GM21381 (cell line): ENCODE results near the gene MYO5B.

Source experiments
- ATAC-seq: cut with Tn5 transposase; IDR thresholded peaks from one replicate; pipeline ENCODE4 v1.9.1; 2021; ENCODE audit warnings: mild to moderate bottlenecking, moderate library complexity; ENCODE audit not compliant: unreplicated experiment

The MYO5B gene

GRCh38 chr18:49859725-49860124, 335.2 kb downstream of the MYO5B start:
- ATAC-seq, result no peak

DNA sequence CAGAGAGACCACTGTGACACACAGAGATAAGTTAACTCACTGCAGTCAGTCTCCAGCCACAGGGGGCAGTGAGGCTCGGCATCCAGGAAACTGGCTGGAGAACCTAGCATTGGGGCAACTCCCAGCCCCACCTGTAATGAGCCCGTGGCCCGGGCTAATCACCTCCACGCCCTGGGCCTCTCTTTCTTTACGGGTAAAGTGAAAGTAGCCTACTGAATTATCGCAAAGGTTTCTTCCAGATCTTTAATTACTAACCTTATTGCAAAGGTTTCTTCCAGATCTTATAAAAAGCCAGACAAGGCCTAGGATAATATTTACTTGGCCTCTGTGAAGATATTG, 336.0 kb downstream of the MYO5B start:
- ATAC-seq, result no peak

DNA sequence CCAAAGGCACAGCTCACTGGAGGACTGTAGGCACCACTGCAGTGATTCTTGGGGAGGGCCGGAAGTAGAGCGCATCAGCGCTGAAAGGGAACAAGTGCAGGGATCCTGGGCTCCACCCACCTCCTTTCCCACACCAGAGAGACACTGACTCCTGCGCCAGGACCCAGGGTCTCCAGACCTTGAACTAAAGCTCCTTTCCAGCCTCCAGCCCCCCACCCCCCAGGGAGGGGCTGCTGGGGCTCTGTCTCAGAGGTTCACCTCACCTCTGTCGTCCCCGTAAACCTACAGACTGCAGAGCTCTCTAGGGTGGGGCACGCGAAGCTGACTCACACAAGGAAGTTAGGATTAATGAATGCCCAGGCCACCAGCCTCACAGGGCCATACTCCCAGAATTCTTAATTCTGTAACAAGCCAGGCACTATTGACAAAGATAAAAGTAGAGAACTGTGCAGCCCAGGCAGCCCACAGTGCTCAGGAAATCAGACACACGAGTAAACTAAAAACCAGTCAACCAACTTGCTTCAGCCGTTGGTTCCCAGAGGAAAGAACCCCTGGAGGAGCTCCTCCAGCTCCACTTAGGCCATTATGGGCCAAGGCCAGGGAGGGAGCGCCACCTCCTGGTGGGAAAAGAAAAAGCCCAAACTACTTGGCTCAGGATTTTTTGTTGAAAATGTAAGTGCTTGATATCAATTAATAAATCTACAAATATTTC, 336.5 kb downstream of the MYO5B start:
- ATAC-seq, result no peak

DNA sequence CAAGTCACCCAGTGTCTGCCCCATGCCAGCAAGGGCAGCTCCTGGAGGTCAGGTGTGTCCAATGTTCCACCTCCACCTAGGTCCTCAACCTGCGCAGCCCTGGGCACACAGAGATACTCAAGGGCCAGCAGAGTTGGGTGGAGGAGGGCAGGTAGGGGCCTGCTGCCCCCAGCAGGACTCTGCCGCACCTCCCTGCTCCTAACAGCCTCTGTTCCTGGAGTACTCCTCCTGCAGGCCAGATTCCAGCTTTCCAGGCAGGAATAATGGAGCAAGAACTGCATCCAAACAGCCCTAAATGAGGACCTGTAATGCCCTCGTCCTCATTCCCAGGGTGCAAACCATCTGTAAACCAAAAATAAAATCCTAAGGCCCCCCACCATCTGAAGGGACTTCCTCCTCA, 337.2 kb downstream of the MYO5B start:
- no peak for ATAC-seq

GRCh38 chr18:49856496-49856895, 338.5 kb downstream of the MYO5B start:
- no peak for ATAC-seq

- no peak for ATAC-seq
These were observed 339.1 kb downstream of the MYO5B start for GRCh38 chr18:49855711-49856415.

DNA sequence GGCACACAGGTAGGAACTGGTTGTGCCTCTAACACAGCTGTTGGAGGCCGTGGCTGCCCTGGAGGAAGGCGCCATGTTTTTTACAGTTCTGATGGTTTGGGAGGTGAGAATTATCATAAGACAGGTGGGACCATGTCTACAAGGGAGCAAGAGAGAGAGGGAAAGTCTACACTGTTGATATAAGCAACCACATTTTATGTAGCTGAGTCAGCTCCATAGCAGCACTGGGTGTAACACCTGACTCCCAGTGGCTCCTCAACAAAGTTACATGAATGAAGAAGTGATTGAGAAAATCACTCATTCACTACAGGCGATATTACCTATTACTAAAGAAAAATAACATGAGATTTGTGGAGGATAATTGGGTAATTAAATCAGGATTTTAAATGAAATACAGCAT, 340.3 kb downstream of the MYO5B start:
- no peak for ATAC-seq

DNA sequence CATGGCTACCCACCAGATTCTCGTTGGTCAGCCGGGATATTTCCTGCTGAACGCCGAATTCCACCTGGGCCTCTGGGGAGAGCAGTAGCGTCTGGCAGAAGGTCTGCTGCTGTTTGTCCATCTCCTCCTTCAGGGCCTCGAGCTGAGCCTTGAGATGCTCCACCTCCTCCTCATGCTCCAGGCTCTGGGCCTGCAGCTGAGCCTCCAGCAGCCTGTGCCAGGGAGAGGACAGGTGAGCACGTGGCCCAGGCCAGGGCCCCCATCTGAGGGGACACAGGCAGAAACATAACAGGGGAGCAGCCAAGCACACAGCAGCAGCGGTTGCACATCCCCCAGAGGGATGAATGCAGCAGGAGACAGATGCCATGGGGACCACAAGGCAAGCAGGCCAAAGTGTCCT, 341.5 kb downstream of the MYO5B start:
- ATAC-seq, result no peak

DNA sequence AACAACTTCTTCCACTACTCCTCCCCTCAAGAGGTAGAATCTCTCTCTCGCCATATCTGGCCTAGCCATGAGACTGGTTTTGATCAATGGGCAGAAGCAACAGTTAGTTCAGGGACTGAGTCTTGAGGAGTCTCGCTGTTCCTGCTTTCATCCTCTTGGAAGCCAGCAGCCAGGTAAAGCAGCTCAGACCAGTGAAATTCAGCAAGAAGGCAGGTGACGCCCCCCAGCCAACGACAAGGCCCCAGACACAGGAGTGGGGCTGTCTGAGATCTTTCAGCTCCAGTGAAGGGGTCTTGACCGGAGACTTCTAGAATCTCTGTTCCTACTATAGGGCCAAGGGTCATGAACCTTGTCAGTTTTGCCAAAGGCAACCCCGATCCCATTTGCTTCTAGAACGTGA, 341.9 kb downstream of the MYO5B start:
- no peak for ATAC-seq

GRCh38 chr18:49851624-49852023, 343.3 kb downstream of the MYO5B start:
- ATAC-seq, result no peak

- no peak for ATAC-seq
These were observed 344.3 kb downstream of the MYO5B start for GRCh38 chr18:49850636-49851035.

DNA sequence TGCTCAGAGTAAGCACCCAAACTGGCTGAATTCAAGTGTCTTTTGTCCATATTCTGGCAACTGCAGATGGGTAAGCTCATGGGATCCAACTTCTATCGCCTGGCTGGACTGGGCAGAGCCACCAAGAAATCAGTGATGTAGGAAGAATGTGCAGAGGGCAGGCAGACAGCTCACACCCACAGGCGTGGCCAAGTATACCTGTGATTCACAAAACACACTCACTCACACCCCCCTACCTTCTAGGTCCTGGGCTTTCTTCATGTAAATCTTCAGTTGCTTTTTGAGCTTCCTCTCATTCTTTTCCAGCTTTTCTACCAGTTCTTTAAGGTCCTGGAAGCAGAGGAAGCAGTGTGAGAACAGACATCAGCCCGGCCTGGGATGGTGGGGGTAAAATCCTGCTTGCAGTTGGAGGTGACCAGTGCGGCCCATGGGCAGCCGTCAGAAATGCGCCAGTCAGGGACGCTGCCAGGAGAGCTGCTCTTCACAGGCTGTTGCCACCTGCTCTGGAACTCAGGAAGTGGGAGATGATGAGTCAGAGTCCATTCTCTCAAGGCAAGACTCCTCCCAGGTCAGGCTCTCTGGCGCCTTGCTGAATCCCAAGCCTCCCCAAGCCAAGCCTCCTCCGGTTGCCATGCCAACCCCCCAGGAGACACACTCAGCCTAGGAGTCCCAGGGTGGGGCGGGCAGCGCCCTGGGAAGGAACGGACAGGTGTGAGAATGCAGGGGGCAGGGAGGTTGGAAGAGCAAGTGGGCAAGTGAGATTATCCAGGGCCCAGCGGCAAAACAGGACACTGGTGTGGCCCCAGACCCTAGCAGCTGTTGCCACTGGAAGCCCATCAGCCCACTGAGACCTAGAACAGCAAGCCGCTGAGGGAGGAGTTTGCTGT, 345.4 kb downstream of the MYO5B start:
- ATAC-seq, result no peak

GRCh38 chr18:49848115-49848514, 346.8 kb downstream of the MYO5B start:
- ATAC-seq, result no peak

DNA sequence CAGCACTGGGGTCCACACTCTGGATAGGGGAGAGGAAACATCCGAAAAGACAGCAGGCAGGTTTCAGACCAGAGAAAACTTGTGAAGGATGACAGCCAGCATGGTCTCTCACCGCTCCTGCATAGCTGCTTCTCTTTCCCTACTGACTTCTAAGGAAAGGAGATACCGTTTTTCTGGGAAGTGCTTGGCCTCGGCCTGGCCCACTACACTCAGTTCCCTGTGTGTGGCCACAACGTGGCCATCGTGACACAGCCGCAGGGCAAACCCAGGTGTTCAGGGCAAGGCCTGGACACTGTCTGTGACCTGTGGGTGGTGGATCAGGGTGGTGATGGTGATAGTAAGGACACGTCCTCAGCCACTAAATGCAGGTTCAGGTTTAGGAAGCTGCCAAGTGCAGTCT, 347.4 kb downstream of the MYO5B start:
- ATAC-seq, result no peak

GRCh38 chr18:49846718-49847470, 348.1 kb downstream of the MYO5B start:
- no peak for ATAC-seq

DNA sequence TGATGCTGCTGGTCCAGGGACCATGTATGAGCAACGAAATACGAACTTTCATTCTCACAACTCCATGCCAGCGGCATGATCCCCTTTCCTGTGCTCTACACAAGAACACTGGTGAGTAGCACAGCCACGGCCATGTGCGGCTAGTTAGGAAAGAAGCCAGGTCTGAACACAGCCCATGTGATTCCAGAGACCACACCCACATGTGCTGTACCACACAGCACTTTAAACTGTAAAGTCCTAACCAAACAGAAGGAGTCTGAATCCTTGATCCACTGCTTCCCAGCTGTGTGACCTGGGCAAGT, 348.6 kb downstream of the MYO5B start:
- no peak for ATAC-seq

GRCh38 chr18:49845629-49846360, 349.2 kb downstream of the MYO5B start:
- ATAC-seq, result no peak

DNA sequence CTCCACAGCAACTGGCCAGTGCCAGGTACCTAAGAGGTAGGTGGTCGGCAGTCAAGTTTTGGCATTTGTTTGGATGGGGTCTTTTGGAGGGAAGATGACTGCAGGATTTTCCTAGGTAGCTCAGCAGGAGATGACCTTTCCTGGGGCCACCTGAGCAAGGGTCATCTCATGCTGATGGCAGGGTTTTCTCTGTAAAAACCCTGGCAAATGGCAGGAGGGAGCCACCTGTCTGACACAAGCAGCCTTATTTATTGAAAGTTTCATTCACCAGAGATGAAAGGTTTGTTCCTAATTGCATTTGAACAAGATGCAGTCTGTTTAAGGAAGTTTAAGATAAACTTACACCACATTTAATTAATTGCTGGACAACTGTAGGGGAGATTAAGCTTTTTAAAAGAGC, 350.0 kb downstream of the MYO5B start:
- no peak for ATAC-seq

- no peak for ATAC-seq
These were observed 350.9 kb downstream of the MYO5B start for GRCh38 chr18:49843778-49844625.

DNA sequence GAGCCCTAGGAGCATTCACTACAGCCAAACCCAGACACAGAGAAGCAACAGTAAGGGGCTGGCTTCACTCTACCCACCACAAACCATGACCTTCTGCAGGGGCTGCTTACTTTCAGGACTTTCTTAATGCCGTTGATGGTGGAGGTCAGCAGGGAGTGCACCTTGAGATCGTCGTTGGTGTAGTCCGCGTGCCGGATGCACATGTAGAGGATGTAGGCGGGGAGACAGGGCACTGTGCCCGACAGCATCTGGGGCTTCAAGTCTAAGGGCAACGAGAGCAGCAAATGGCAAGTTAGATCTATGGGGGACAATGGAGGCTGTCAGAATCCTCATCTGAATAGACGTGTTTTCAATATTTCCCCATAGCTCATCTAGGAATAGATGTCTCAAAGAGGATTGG, 351.8 kb downstream of the MYO5B start:
- ATAC-seq, result no peak
